HEK293T (cell line): Measurements from ENCODE around the gene NFE2L3.

Source experiments
- ARNT ChIP-seq: fragments of 450-650 bp; IDR thresholded peaks from 2 replicates; pipeline ENCODE4 v1.6.1; 2017; ENCODE audit warnings: mild to moderate bottlenecking
- BHLHE40 ChIP-seq: fragments of 450-650 bp; IDR thresholded peaks from 2 replicates; pipeline ENCODE4 v1.6.1; 2016; ENCODE audit warnings: mild to moderate bottlenecking, moderate library complexity, borderline replicate concordance
- CTBP1 ChIP-seq: fragments of 450-650 bp; IDR thresholded peaks from 2 replicates; pipeline ENCODE4 v1.6.1; 2016; ENCODE audit warnings: borderline replicate concordance
- ELF4 ChIP-seq: fragments of 450-650 bp; IDR thresholded peaks from 2 replicates; pipeline ENCODE4 v1.6.1; 2017; ENCODE audit warnings: antibody characterized with exemption
- FOXA1 ChIP-seq: fragments of 450-650 bp; IDR thresholded peaks from 2 replicates; pipeline ENCODE4 v1.6.1; 2016; ENCODE audit warnings: mild to moderate bottlenecking
- FOXK2 ChIP-seq: fragments of 450-650 bp; IDR thresholded peaks from 2 replicates; pipeline ENCODE4 v1.6.1; 2016; ENCODE audit warnings: mild to moderate bottlenecking
- FOXM1 ChIP-seq: fragments of 450-650 bp; IDR thresholded peaks from 2 replicates; pipeline ENCODE4 v1.6.1; 2017; ENCODE audit warnings: mild to moderate bottlenecking, borderline replicate concordance
- NFRKB ChIP-seq: fragments of 450-650 bp; IDR thresholded peaks from 2 replicates; pipeline ENCODE4 v1.6.1; 2016; ENCODE audit warnings: mild to moderate bottlenecking, moderate library complexity
- SP1 ChIP-seq: fragments of 450-650 bp; IDR thresholded peaks from 2 replicates; pipeline ENCODE4 v1.6.1; 2017
- SUZ12 ChIP-seq: fragments of 450-650 bp; IDR thresholded peaks from 2 replicates; pipeline ENCODE4 v1.6.1; 2016; ENCODE audit warnings: mild to moderate bottlenecking

- TF ChIP-seq FOXK2, result no peak
- TF ChIP-seq SP1, result no peak
- no peak for TF ChIP-seq CTBP1
- no peak for TF ChIP-seq ELF4
- no peak for TF ChIP-seq SUZ12
- no peak for TF ChIP-seq FOXM1
- no peak for TF ChIP-seq NFRKB
- no peak for TF ChIP-seq BHLHE40
- no peak for TF ChIP-seq FOXA1
- TF ChIP-seq ARNT, result no peak
Observed at GRCh38 chr7:26183545-26184280, 31.7 kb downstream of the NFE2L3 start.
